Right lobe of liver (tissue), 4 donors: ENCODE measurements around the gene EIF2D.

Source experiments
- CTCF ChIP-seq, 4 donors: fragments of 200-600 bp in 3 of 4; fragments of 450-650 bp in 1 of 4; IDR thresholded peaks; one replicate each; pipeline versions ENCODE4 v1.5.1 to v1.8.0; 2016 to 2022; ENCODE audit warnings: antibody characterized with exemption in 4 of 4, mild to moderate bottlenecking in 2 of 4
- POLR2A ChIP-seq: fragments of 450-650 bp; IDR thresholded peaks from one replicate; pipeline ENCODE4 v1.6.1; 2017; ENCODE audit warnings: antibody characterized with exemption, mild to moderate bottlenecking
- donor health status: DM: no; HTN: no; CAD: no.
- donor health status: DM: no; HTN: no; CAD: no.
- donor health status: DM: no; HTN: yes; CAD: no.

GRCh38 chr1:206566999-206567398, 45.3 kb downstream of the EIF2D start:
- TF ChIP-seq CTCF (IDR thresholded peaks at IDR 0.05) = no peak
- no peak for TF ChIP-seq POLR2A
